ACC112 (cell line): Measurements from ENCODE around the gene CDH24.

Source experiments
- H2AFZ ChIP-seq: fragments of 200-600 bp; sonication (generic); one replicate; pipeline ENCODE4 v1.6.0; 2017; ENCODE audit warnings: antibody characterized with exemption, low read length; ENCODE audit not compliant: unreplicated experiment
- H3K27ac ChIP-seq: fragments of 200-600 bp; sonication (generic); 2 replicates; pipeline ENCODE4 v1.5.1; 2014; ENCODE audit warnings: low read depth, mild to moderate bottlenecking, antibody characterized with exemption, low read length, moderate library complexity
- H3K27me3 ChIP-seq: fragments of 200-600 bp; sonication (generic); 2 replicates; pipeline ENCODE4 v1.6.1; 2014; ENCODE audit warnings: mild to moderate bottlenecking, antibody characterized with exemption, low read length, moderate library complexity, mixed read lengths; ENCODE audit not compliant: insufficient read depth
- H3K36me3 ChIP-seq: fragments of 200-600 bp; sonication (generic); 2 replicates; pipeline ENCODE4 v1.6.1; 2016; ENCODE audit warnings: mild to moderate bottlenecking, antibody characterized with exemption, low read length, moderate library complexity, mixed read lengths; ENCODE audit not compliant: insufficient read depth
- H3K4me1 ChIP-seq: fragments of 200-600 bp; sonication (generic); one replicate; pipeline ENCODE4 v1.6.1; 2016; ENCODE audit warnings: low read length, mixed read lengths; ENCODE audit not compliant: insufficient read depth, unreplicated experiment, control insufficient read depth
- H3K4me3 ChIP-seq: fragments of 200-600 bp; sonication (generic); 2 replicates; pipeline ENCODE4 v1.5.1; 2014; ENCODE audit warnings: mild to moderate bottlenecking, low read depth, low read length
- H3K79me2 ChIP-seq: fragments of 200-600 bp; sonication (generic); one replicate; pipeline ENCODE4 v1.6.0; 2016; ENCODE audit warnings: low read length; ENCODE audit not compliant: control insufficient read depth, unreplicated experiment, insufficient read depth

The CDH24 gene

GRCh38 chr14:23089498-23090253 lies 32.4 kb upstream of the CDH24 start:
- no peak overlapping the region for H2AFZ ChIP-seq
- H3K27ac ChIP-seq, result no peak overlapping the region
- peaks cover 66% of the 10 kb centered on the region for H3K79me2 ChIP-seq

DNA sequence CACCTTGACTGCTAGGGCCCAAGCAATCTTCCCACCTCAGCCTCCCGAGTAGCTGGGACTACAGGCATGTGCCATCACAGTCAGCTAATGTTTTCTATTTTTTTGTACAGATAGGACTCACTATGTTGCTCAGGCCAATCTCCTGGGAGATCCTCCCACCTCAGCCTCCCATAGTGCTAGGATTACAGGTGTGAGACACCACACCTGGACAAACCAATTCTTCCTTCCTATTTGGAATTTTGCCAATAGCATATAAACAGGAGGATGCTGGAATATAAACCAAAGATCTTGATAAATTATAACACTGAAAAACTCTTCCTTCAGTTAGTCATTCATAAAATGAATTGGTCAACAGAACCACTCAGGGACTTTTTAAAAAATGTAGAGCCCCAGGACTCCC lies 29.2 kb upstream of the CDH24 start:
- Histone ChIP-seq H3K4me1 (peaks cover 13% of the 10 kb centered on the region), H3K79me2 (peaks cover 39% of the 10 kb centered on the region), H3K36me3 (peaks cover 39% of the 10 kb centered on the region), H3K27ac (no peak overlapping the region), H2AFZ (no peak overlapping the region), H3K4me3 (no peak overlapping the region), H3K27me3 (no peaks in the 10 kb centered on the region)

More at GRCh38 chr14:23089498-23090253, 32.4 kb upstream of the CDH24 start:
- Histone ChIP-seq H3K27me3 (no peaks in the 10 kb centered on the region), H3K4me3 (no peak overlapping the region), H3K36me3 (peaks cover 41% of the 10 kb centered on the region), H3K4me1 (peaks cover 31% of the 10 kb centered on the region)

DNA sequence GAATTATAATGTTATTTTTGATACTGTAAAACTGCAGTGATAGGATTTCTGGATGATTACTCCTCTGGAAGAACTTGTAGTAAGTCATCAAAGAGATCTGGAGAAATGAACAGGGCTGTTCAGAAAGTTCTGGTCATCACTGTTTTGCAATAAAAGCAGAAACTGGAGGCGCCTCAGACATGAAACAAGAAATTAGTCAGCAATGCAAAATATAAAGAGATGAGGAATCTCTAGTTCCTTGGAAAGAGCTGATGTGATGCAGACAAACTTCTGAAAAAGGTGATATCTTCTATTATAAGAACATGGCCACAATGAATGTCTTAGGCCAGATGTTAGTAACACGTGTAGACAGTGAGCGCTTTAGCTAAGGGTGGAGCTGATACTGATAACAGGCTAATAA lies 28.1 kb upstream of the CDH24 start:
- Histone ChIP-seq H3K36me3 (peaks cover 43% of the 10 kb centered on the region), H2AFZ (no peak overlapping the region), H3K27me3 (no peaks in the 10 kb centered on the region), H3K4me3 (no peak overlapping the region), H3K79me2 (peaks cover 34% of the 10 kb centered on the region), H3K4me1 (peaks cover 23% of the 10 kb centered on the region), H3K27ac (peak overlapping the region; percentile 20; the same call in 1 of the 2 replicates)

- H3K4me1 ChIP-seq, result peaks cover 52% of the 10 kb centered on the region
- no peak overlapping the region for H3K4me3 ChIP-seq
- peaks cover 39% of the 10 kb centered on the region for H3K36me3 ChIP-seq
- peaks cover 16% of the 10 kb centered on the region for H3K79me2 ChIP-seq
- no peaks in the 10 kb centered on the region for H3K27me3 ChIP-seq
- peak overlapping the region; percentile 93 for H3K27ac ChIP-seq
- no peak overlapping the region for H2AFZ ChIP-seq
Observed at GRCh38 chr14:23080474-23080873, 23.2 kb upstream of the CDH24 start.

DNA sequence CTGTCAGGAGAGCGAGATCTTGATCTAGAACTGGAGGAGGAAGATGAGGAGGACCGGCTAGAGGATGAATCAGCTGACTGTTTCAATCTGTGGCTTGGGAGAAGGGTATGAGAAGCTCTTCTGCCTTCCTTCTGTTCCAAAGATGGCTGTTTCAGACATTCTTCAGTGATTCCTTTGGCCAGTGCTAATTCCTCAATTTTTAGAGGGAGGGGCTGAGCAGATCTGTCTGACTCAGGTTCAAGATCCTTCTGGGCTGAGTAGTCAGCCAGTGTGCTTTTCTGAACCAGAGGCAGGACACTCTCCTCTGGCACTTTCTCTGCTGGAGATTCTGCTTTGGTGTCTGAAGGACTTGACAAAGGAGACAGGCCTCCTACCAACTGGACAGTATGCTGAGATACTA lies 22.4 kb upstream of the CDH24 start:
- no peaks in the 10 kb centered on the region for H3K27me3 ChIP-seq
- H3K36me3 ChIP-seq, result peaks cover 41% of the 10 kb centered on the region
- H2AFZ ChIP-seq, result no peak overlapping the region
- H3K4me1 ChIP-seq, result peaks cover 50% of the 10 kb centered on the region
- peak overlapping the region; percentile 48; the same call in 1 of the 2 replicates for H3K4me3 ChIP-seq
- H3K27ac ChIP-seq, result peak overlapping the region; percentile 93
- H3K79me2 ChIP-seq, result peaks cover 18% of the 10 kb centered on the region

- peaks cover 38% of the 10 kb centered on the region for H3K36me3 ChIP-seq
Observed at GRCh38 chr14:23078692-23079116, 21.4 kb upstream of the CDH24 start.

DNA sequence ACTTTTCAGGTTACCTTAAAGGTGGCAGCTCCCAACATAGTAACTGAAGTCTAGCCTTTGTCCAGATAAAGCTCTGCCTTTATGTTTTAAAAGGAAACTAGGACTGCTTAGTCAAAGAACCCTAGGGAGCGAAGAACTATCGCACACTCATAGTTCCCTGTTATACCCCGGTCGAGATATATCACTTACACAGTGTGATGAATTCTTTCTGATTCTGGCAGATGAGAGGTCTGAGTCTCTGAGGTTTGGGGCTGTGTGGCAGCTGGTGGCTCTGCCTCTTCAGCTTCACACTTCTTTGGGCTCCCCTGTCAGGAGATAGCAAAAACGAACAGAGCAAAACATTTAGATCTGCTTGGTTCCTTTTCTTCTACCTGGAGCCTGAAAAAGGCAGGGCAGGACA lies 20.6 kb upstream of the CDH24 start:
- Histone ChIP-seq H3K4me1 (peaks cover 50% of the 10 kb centered on the region), H3K79me2 (peaks cover 19% of the 10 kb centered on the region), H3K36me3 (peaks cover 40% of the 10 kb centered on the region), H3K4me3 (peak overlapping the region; percentile 37), H3K27ac (peak overlapping the region; percentile 93), H2AFZ (no peak overlapping the region), H3K27me3 (no peaks in the 10 kb centered on the region)

More at GRCh38 chr14:23078692-23079116, 21.4 kb upstream of the CDH24 start:
- Histone ChIP-seq H3K4me1 (peaks cover 50% of the 10 kb centered on the region), H3K4me3 (peak overlapping the region; percentile 48), H2AFZ (no peak overlapping the region), H3K27me3 (no peaks in the 10 kb centered on the region), H3K27ac (peak overlapping the region; percentile 93), H3K79me2 (peaks cover 22% of the 10 kb centered on the region)

- Histone ChIP-seq H3K36me3 (peaks cover 48% of the 10 kb centered on the region), H3K4me1 (peaks cover 59% of the 10 kb centered on the region)
Observed at GRCh38 chr14:23076785-23077408, 19.6 kb upstream of the CDH24 start.

DNA sequence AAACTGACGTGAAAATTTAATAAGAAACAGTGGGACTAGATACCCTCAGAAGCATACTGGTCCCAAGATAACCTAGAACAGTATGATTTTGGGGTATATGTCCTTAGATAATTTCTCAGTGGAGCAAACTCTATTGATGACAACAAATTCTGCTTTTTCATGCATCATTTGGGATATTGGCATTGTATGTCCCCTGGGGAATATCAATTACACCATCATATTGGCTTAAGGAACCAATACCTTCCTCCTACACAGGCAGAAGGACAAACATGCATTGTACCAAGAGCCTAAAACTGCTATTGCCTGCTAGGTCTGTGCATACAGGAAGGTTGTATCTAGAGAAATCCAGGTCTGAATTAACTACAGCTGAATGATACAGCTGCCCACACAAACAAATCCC lies 17.6 kb upstream of the CDH24 start:
- Histone ChIP-seq H3K4me1 (peaks cover 47% of the 10 kb centered on the region), H3K79me2 (peaks cover 33% of the 10 kb centered on the region), H2AFZ (no peak overlapping the region), H3K36me3 (peaks cover 34% of the 10 kb centered on the region), H3K4me3 (no peak overlapping the region), H3K27me3 (no peaks in the 10 kb centered on the region), H3K27ac (no peak overlapping the region)

More at GRCh38 chr14:23076785-23077408, 19.6 kb upstream of the CDH24 start:
- peak overlapping the region; percentile 93 for H3K27ac ChIP-seq
- peaks cover 19% of the 10 kb centered on the region for H3K79me2 ChIP-seq
- no peak overlapping the region for H2AFZ ChIP-seq
- H3K27me3 ChIP-seq, result no peaks in the 10 kb centered on the region
- H3K4me3 ChIP-seq, result peak overlapping the region; percentile 37; the same call in 1 of the 2 replicates

GRCh38 chr14:23071921-23072539 lies 14.7 kb upstream of the CDH24 start:
- peaks cover 41% of the 10 kb centered on the region for H3K4me1 ChIP-seq
- peak overlapping the region; percentile 92 for H3K4me3 ChIP-seq
- H3K79me2 ChIP-seq, result peaks cover 58% of the 10 kb centered on the region
- no peaks in the 10 kb centered on the region for H3K27me3 ChIP-seq
- peaks cover 39% of the 10 kb centered on the region for H3K36me3 ChIP-seq
- H3K27ac ChIP-seq, result peak overlapping the region; percentile 71
- H2AFZ ChIP-seq, result no peak overlapping the region
